HG03432 (cell line): ENCODE measurements around the gene NIPBL.
"Not testable (repeated sequence)": the region's sequence is repeated elsewhere in the genome, so short reads cannot be mapped to it uniquely, and the experiment has no call there.

Source experiments
- ATAC-seq: cut with Tn5 transposase; IDR thresholded peaks from one replicate; pipeline ENCODE4 v1.9.1; 2021; ENCODE audit warnings: mild to moderate bottlenecking, moderate library complexity; ENCODE audit not compliant: unreplicated experiment

NIPBL gene

GRCh38 chr5:36877667-36878391 is 1.3 kb downstream of the NIPBL start:
- ATAC-seq: no peak

- no peak for ATAC-seq
Measured at GRCh38 chr5:36878392-36879082, 2.0 kb downstream of the NIPBL start.

- no peak for ATAC-seq
Measured at GRCh38 chr5:36879274-36880033, 2.9 kb downstream of the NIPBL start.

GRCh38 chr5:36880761-36881160 is 4.2 kb downstream of the NIPBL start:
- ATAC-seq: no peak

GRCh38 chr5:36881304-36881703 is 4.7 kb downstream of the NIPBL start:
- no peak for ATAC-seq

GRCh38 chr5:36881807-36882206 is 5.2 kb downstream of the NIPBL start:
- ATAC-seq: no peak

GRCh38 chr5:36882250-36882649 is 5.7 kb downstream of the NIPBL start:
- peak; percentile 52 for ATAC-seq

- no peak for ATAC-seq
Measured at GRCh38 chr5:36883894-36884462, 7.4 kb downstream of the NIPBL start.

DNA sequence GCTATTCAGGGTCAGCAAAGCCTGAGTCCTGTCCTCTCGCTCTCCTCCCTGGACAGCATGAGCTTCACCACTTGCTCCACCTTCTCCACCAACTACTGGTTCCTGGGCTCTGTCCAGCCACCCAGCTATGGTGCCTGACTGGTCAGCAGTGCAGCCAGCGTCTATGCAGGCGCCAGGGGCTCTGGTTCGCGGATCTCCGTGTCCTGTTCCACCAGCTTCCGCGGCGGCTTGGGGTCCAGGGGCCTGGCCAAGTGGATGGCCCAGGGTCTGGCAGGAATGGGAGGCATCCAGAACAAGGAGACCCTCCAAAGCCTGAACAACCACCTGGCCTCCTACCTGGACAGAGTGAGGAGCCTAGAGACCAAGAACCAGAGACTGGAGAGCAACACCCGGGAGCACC is 8.6 kb downstream of the NIPBL start:
- no peak for ATAC-seq

GRCh38 chr5:36885566-36886485 is 9.3 kb downstream of the NIPBL start:
- no peak for ATAC-seq

GRCh38 chr5:36886791-36887190 is 10.2 kb downstream of the NIPBL start:
- no peak for ATAC-seq

DNA sequence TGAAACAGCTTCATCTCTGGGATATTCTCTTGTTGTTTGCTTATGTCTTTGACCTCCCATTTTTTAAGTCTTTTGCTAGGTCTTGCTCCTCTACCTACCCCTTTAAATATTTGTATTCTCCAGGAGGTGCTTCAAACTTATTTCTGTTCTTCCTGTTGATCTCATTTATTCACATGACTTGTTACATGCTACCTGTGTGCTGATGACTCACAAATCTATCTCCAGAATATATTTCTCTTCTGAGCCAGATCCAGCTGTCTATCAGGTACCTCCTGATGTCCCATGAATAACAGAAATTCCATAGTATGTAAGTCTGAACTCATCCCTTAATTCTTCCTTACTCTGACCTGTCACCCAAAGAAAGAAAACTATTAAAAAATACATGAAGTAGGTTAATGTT is 11.0 kb downstream of the NIPBL start:
- no peak for ATAC-seq

DNA sequence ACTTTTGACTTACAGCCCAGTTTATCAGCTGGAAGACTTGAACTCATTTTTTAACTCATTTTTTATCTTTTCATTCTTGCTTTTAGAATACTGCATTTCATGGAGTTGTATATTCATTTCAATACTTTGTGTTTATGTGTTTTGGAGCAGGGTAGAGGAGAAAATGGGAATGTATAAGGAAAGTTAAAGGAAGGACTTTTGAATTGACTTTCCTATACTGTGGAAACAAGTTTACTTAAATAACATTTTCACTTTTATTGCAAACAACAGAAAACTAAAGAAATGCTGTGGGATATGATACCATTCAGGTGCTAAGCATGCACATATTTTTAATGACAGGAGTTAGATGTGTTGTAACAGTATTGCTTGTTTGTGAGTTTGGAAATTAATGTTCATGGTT is 11.7 kb downstream of the NIPBL start:
- ATAC-seq: no peak

DNA sequence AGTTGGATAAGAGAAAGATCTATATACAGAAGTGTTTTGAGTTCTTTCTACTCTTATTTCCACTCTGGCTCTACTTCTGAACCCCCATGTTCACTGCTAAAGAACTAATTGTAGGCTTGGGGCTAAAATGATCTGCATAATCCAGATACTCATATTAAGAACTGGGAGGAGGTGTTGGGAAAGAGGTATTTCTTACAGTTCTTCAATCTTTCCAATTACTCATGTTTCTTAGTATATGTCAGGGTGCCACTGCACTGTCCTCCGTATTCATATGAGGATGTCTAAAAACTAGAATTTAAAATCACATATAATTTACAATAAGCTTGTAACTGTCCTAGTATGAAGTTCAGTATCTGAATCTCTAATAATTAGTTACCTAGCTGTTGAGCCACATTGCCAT is 12.7 kb downstream of the NIPBL start:
- no peak for ATAC-seq

DNA sequence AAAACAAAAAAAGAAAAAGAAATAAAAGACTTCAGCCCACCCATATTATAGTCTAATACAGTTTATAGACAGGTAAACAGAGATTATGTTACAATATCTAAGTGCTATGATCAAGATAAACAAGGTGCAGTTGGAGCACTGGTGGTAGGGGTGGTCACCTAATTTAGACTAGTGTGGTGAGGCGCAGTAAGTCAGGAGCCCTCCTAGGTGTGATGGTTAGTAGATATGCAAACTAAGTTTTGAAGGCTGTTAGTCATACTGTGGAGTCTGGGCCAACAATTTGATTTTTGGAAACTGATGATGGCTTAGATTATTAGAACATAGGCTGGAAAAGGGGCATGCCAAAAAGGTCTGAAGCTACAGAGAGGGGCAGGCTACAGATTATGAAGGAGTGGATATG is 14.7 kb downstream of the NIPBL start:
- ATAC-seq: no peak

- ATAC-seq: not testable (repeated sequence)
Measured at GRCh38 chr5:36892085-36892830, 15.7 kb downstream of the NIPBL start.

GRCh38 chr5:36894954-36895353 is 18.4 kb downstream of the NIPBL start:
- no peak for ATAC-seq

DNA sequence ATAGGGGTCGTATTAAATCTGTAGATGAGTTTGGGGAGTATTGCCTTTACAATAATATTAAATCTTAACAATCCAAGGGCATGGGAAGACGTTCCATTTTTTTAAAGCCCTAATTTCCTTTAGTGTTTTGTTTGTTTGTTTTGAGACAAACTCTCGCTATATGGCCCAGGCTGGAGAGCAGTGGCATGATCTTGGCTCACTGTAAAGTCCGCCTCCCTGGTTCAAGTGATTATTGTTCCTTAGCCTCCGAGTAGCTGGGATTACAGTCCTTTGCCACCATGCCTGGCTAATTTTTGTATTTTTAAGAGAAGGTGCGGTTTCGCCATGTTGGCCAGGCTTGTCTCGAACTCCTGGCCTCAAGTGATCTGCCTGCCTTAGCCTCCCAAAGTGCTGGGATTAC is 19.9 kb downstream of the NIPBL start:
- no peak for ATAC-seq

DNA sequence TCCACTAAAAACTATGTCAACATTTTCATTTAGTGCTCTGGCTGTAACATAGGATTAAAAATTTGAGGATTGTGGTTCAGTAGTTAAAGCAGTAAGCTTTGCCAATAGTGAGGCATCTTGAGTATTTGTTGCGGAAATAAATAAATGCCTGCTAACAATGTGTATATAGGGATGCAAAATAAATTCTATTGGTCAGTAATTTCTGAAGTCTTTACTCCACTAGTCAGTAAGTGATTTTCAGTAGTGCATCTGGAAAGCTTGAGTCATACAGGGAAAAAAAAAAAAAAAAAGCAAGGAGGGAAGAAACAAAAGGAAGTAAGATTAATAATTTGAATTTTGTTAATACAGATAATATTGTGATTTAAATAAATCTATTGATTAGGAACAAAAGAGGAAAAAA is 21.0 kb downstream of the NIPBL start:
- no peak for ATAC-seq

GRCh38 chr5:36899860-36900259 is 23.3 kb downstream of the NIPBL start:
- no peak for ATAC-seq
